Gastrocnemius medialis (tissue), 4 donors: Measurements from ENCODE around the gene NTNG2.

ENCODE experiments used
- POLR2A ChIP-seq, 2 donors: fragments of 450-650 bp; IDR thresholded peaks; one replicate each; pipeline ENCODE4 v1.6.1; 2017; ENCODE audit warnings: antibody characterized with exemption in 2 of 2, mild to moderate bottlenecking in 2 of 2, moderate library complexity in 2 of 2
- TF ChIP-seq, protein P1 (sequence below), 5 experiments: fragments of 450-650 bp in 3 of 5; fragments of 200-600 bp in 2 of 5; sonication (generic) in 2 of 5; IDR thresholded peaks in 4 of 5; conservative IDR thresholded peaks in 1 of 5; 1 replicate in 4 of 5; 2 replicates in 1 of 5; pipeline ENCODE4 v1.5.1; 2016 to 2019; ENCODE audit warnings: antibody characterized with exemption in 5 of 5, mild to moderate bottlenecking in 3 of 5, moderate library complexity in 3 of 5

DNA sequence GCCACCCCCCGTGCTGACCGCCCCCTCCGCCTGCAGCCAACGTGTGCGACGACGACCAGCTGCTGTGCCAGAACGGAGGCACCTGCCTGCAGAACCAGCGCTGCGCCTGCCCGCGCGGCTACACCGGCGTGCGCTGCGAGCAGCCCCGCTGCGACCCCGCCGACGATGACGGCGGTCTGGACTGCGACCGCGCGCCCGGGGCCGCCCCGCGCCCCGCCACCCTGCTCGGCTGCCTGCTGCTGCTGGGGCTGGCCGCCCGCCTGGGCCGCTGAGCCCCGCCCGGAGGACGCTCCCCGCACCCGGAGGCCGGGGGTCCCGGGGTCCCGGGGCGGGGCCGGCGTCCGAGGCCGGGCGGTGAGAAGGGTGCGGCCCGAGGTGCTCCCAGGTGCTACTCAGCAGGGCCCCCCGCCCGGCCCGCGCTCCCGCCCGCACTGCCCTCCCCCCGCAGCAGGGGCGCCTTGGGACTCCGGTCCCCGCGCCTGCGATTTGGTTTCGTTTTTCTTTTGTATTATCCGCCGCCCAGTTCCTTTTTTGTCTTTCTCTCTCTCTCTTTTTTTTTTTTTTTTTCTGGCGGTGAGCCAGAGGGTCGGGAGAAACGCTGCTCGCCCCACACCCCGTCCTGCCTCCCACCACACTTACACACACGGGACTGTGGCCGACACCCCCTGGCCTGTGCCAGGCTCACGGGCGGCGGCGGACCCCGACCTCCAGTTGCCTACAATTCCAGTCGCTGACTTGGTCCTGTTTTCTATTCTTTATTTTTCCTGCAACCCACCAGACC is 80.2 kb downstream of the NTNG2 start:
- TF ChIP-seq, protein P1, sequence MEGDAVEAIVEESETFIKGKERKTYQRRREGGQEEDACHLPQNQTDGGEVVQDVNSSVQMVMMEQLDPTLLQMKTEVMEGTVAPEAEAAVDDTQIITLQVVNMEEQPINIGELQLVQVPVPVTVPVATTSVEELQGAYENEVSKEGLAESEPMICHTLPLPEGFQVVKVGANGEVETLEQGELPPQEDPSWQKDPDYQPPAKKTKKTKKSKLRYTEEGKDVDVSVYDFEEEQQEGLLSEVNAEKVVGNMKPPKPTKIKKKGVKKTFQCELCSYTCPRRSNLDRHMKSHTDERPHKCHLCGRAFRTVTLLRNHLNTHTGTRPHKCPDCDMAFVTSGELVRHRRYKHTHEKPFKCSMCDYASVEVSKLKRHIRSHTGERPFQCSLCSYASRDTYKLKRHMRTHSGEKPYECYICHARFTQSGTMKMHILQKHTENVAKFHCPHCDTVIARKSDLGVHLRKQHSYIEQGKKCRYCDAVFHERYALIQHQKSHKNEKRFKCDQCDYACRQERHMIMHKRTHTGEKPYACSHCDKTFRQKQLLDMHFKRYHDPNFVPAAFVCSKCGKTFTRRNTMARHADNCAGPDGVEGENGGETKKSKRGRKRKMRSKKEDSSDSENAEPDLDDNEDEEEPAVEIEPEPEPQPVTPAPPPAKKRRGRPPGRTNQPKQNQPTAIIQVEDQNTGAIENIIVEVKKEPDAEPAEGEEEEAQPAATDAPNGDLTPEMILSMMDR (IDR thresholded peaks at IDR 0.05 in 4 of 5, conservative IDR thresholded peaks at IDR 0.05 in 1 of 5): no peak
- no peak for TF ChIP-seq POLR2A (IDR thresholded peaks at IDR 0.05)
